Liver (tissue), 9 donors: Measurements from ENCODE around the gene CNOT4. TPM values are rescaled to one million over a fixed set of nuclear protein-coding genes. Genes with fewer than 3 reads are reported as not detected.

Source experiments
- DNase-seq: peaks from one replicate; pipeline ENCODE4 v3.0.0-alpha.2; 2017; ENCODE audit warnings: low spot score
- H3K27ac ChIP-seq, 2 donors: one replicate each; pipeline ENCODE4 v1.7.0; 2013; ENCODE audit warnings: inconsistent platforms in 2 of 2, low read length in 2 of 2, control low read depth in 1 of 2, low read depth in 1 of 2, mild to moderate bottlenecking in 1 of 2
- H3K27me3 ChIP-seq, 4 donors: one replicate each; pipeline versions ENCODE4 v1.6.1 to v1.7.0; 2013; ENCODE audit warnings: low read length in 3 of 4, inconsistent platforms in 1 of 4, mild to moderate bottlenecking in 1 of 4, moderate library complexity in 1 of 4; ENCODE audit not compliant: control insufficient read depth in 4 of 4, insufficient read depth in 4 of 4
- H3K36me3 ChIP-seq, 4 donors: one replicate each; pipeline versions ENCODE4 v1.6.1 to v1.7.0; 2013; ENCODE audit warnings: low read length in 3 of 4, mild to moderate bottlenecking in 3 of 4, low read depth in 1 of 4, moderate library complexity in 1 of 4; ENCODE audit not compliant: control insufficient read depth in 4 of 4, insufficient read depth in 3 of 4
- H3K4me1 ChIP-seq, 4 donors: one replicate each; pipeline versions ENCODE4 v1.6.1 to v1.7.0; 2013; ENCODE audit warnings: low read length in 3 of 4, mild to moderate bottlenecking in 3 of 4, moderate library complexity in 1 of 4; ENCODE audit not compliant: control insufficient read depth in 4 of 4, insufficient read depth in 4 of 4
- H3K4me3 ChIP-seq, 3 donors: one replicate each; pipeline versions ENCODE4 v1.6.1 to v1.7.0; 2013; ENCODE audit warnings: low read length in 3 of 3, control low read depth in 1 of 3, low read depth in 1 of 3, mild to moderate bottlenecking in 1 of 3
- H3K9ac ChIP-seq, 2 donors: one replicate each; pipeline ENCODE4 v1.7.0; 2013; ENCODE audit warnings: low read length in 2 of 2, mild to moderate bottlenecking in 2 of 2, moderate library complexity in 2 of 2, control low read depth in 1 of 2, low read depth in 1 of 2
- H3K9me3 ChIP-seq, 4 donors: one replicate each; pipeline versions ENCODE4 v1.6.1 to v1.7.0; 2013; ENCODE audit warnings: low read length in 3 of 4; ENCODE audit not compliant: control insufficient read depth in 4 of 4
- ATF3 ChIP-seq: IDR thresholded peaks from 2 replicates; pipeline ENCODE4 v1.6.1; 2016; ENCODE audit warnings: antibody characterized with exemption
- CTCF ChIP-seq: fragments of 150-350 bp; IDR thresholded peaks from 2 replicates; pipeline ENCODE4 v1.5.1; 2017; ENCODE audit warnings: improper control_type of control experiment, low read depth, low read length; ENCODE audit not compliant: missing input control
- EGR1 ChIP-seq, 2 donors: IDR thresholded peaks; 2 replicates each; pipeline ENCODE4 v1.6.1; 2016 to 2018; ENCODE audit warnings: antibody characterized with exemption in 2 of 2, low read depth in 2 of 2
- FOXA1 ChIP-seq: IDR thresholded peaks from 2 replicates; pipeline ENCODE4 v1.6.1; 2016; ENCODE audit warnings: antibody characterized with exemption
- GABPA ChIP-seq, 2 donors: IDR thresholded peaks in 1 of 2; conservative IDR thresholded peaks in 1 of 2; 2 replicates each; pipeline ENCODE4 v1.6.1; 2016; ENCODE audit warnings: antibody characterized with exemption in 2 of 2, mild to moderate bottlenecking in 1 of 2, moderate library complexity in 1 of 2
- HNF4A ChIP-seq, 2 donors: conservative IDR thresholded peaks; 2 replicates each; pipeline ENCODE4 v1.6.1; 2016; ENCODE audit warnings: antibody characterized with exemption in 2 of 2, mild to moderate bottlenecking in 2 of 2
- HNF4G ChIP-seq: IDR thresholded peaks from 2 replicates; pipeline ENCODE4 v1.6.1; 2016; ENCODE audit warnings: antibody characterized with exemption
- JUND ChIP-seq, 2 donors: IDR thresholded peaks; 2 replicates each; pipeline ENCODE4 v1.6.1; 2016; ENCODE audit warnings: antibody characterized with exemption in 2 of 2
- MAX ChIP-seq: IDR thresholded peaks from 2 replicates; pipeline ENCODE4 v1.6.1; 2016; ENCODE audit warnings: antibody characterized with exemption
- NR2F2 ChIP-seq: IDR thresholded peaks from 2 replicates; pipeline ENCODE4 v1.6.1; 2016; ENCODE audit warnings: antibody characterized with exemption
- RAD21 ChIP-seq, 2 donors: IDR thresholded peaks; 2 replicates each; pipeline ENCODE4 v1.6.1; 2016; ENCODE audit warnings: antibody characterized with exemption in 2 of 2, mild to moderate bottlenecking in 2 of 2
- REST ChIP-seq: IDR thresholded peaks from 2 replicates; pipeline ENCODE4 v1.6.1; 2016; ENCODE audit warnings: antibody characterized with exemption, mild to moderate bottlenecking
- RXRA ChIP-seq, 2 donors: IDR thresholded peaks; 2 replicates each; pipeline ENCODE4 v1.6.1; 2017 to 2018; ENCODE audit warnings: antibody characterized with exemption in 2 of 2, mild to moderate bottlenecking in 1 of 2
- SP1 ChIP-seq: IDR thresholded peaks from 2 replicates; pipeline ENCODE4 v1.6.1; 2018; ENCODE audit warnings: antibody characterized with exemption, mild to moderate bottlenecking
- TAF1 ChIP-seq: conservative IDR thresholded peaks from 2 replicates; pipeline ENCODE4 v1.6.1; 2016; ENCODE audit warnings: antibody characterized with exemption, mild to moderate bottlenecking
- YY1 ChIP-seq: IDR thresholded peaks from 2 replicates; pipeline ENCODE4 v1.6.1; 2016; ENCODE audit warnings: antibody characterized with exemption, mild to moderate bottlenecking
- ZBTB33 ChIP-seq: IDR thresholded peaks from 2 replicates; pipeline ENCODE4 v1.6.1; 2016; ENCODE audit warnings: antibody characterized with exemption
- WGBS: extraction: QIAGEN DNeasy Blood & Tissue Kit; methylation state at CpG from one replicate; pipeline ENCODE4 v1.1.7; 2013; 5-methylcytosine and 5-hydroxymethylcytosine counted together
- polyA plus RNA-seq, 2 donors: library from polyadenylated mRNA; stranded (reverse) in 1 of 2; unstranded in 1 of 2; fragments of 200-250 nt in 1 of 2; fragments of >200 nt in 1 of 2; fragmentation: Nextera tagmentation in 1 of 2; extraction: Ambion mirVana in 1 of 2; gene quantifications; one replicate each; pipeline versions ENCODE4 v1.2.1 to v1.2.3, GENCODE V29; 2013 to 2015
- total RNA-seq, 2 donors: library from RNA; depleted of rRNA; stranded (reverse); fragments of >200 nt; gene quantifications; one replicate each; pipeline ENCODE4 v1.2.3, GENCODE V29; 2014
- donor health status: healthy.
- donor health status: healthy.
- donor health status: healthy.
- donor health status: healthy.
- donor health status: healthy.

CNOT4 gene
- total and polyA plus RNA-seq, 4 donors: 3.7 to 11.1 (median 8.6) TPM

GRCh38 chr7:135541029-135541428 lies 31.1 kb upstream of the CNOT4 start:
- WGBS: 96% methylated on average over 6 of the region's 6 CpGs
- H3K4me1 ChIP-seq: no peaks in the 10 kb centered on the region
- no peak overlapping the region for H3K27ac ChIP-seq
- TF ChIP-seq HNF4A (conservative IDR thresholded peaks at IDR 0.05): no peak
- TF ChIP-seq JUND (IDR thresholded peaks at IDR 0.05): no peak
- no peak for TF ChIP-seq RXRA (IDR thresholded peaks at IDR 0.05)
- TF ChIP-seq FOXA1: no peak
- no peak overlapping the region for H3K9ac ChIP-seq
- DNase-seq: no peak
- no peak overlapping the region for H3K4me3 ChIP-seq
- no peaks in the 10 kb centered on the region for H3K27me3 ChIP-seq
- no peaks in the 10 kb centered on the region for H3K9me3 ChIP-seq
- no peaks in the 10 kb centered on the region for H3K36me3 ChIP-seq

- Histone ChIP-seq H3K4me3 (no peak overlapping the region), H3K36me3 (no peaks in the 10 kb centered on the region), H3K27ac (no peak overlapping the region), H3K4me1 (no peaks in the 10 kb centered on the region), H3K27me3 (no peaks in the 10 kb centered on the region), H3K9me3 (no peaks in the 10 kb centered on the region), H3K9ac (no peak overlapping the region)
- 89% methylated on average over 2 of the region's 2 CpGs for WGBS
- TF ChIP-seq RAD21 (IDR thresholded peaks at IDR 0.05): no peak
- TF ChIP-seq FOXA1: no peak
- TF ChIP-seq HNF4A (conservative IDR thresholded peaks at IDR 0.05): no peak
- TF ChIP-seq ZBTB33: no peak
- no peak for TF ChIP-seq SP1
- no peak for TF ChIP-seq CTCF
- TF ChIP-seq JUND (IDR thresholded peaks at IDR 0.05): no peak
- TF ChIP-seq RXRA (IDR thresholded peaks at IDR 0.05): no peak
- TF ChIP-seq TAF1: no peak
- no peak for DNase-seq
Observed at GRCh38 chr7:135539629-135540028, 29.7 kb upstream of the CNOT4 start.

GRCh38 chr7:135538376-135538775 lies 28.5 kb upstream of the CNOT4 start:
- Histone ChIP-seq H3K27me3 (no peaks in the 10 kb centered on the region), H3K27ac (no peak overlapping the region), H3K4me1 (no peaks in the 10 kb centered on the region), H3K9me3 (no peaks in the 10 kb centered on the region), H3K9ac (no peak overlapping the region), H3K4me3 (no peak overlapping the region), H3K36me3 (no peaks in the 10 kb centered on the region)
- no peak for DNase-seq
- WGBS: 54% methylated on average over 3 of the region's 3 CpGs
- TF ChIP-seq HNF4G (no peak), HNF4A (conservative IDR thresholded peaks at IDR 0.05) (no peak), REST (no peak), TAF1 (no peak), RAD21 (IDR thresholded peaks at IDR 0.05) (no peak), YY1 (no peak), RXRA (IDR thresholded peaks at IDR 0.05) (no peak), MAX (no peak), FOXA1 (no peak), NR2F2 (no peak), JUND (IDR thresholded peaks at IDR 0.05) (no peak), EGR1 (IDR thresholded peaks at IDR 0.05; ENCODE audit: low read depth in 2 of 2) (no peak), ZBTB33 (no peak), GABPA (IDR thresholded peaks at IDR 0.05 in 1 of 2, conservative IDR thresholded peaks at IDR 0.05 in 1 of 2) (no peak), SP1 (no peak), ATF3 (no peak)
